GM12878 (cell line): ENCODE results near the gene TRIM3. TPM values are rescaled to one million over a fixed set of nuclear protein-coding genes. Genes with fewer than 3 reads are reported as not detected.
A peak's percentile ranks its signal among the peaks of the same experiment; 100 is the strongest.

Source experiments
- CREB1 ChIP-seq: IDR thresholded peaks from 2 replicates; pipeline ENCODE4 v1.6.1; 2012; ENCODE audit warnings: low read depth, mild to moderate bottlenecking, inconsistent platforms
- DPF2 ChIP-seq: fragments of 450-650 bp; IDR thresholded peaks from 2 replicates; pipeline ENCODE4 v1.6.1; 2017; ENCODE audit warnings: mild to moderate bottlenecking
- MTA2 ChIP-seq: fragments of 450-650 bp; IDR thresholded peaks from 2 replicates; pipeline ENCODE4 v1.6.1; 2016; ENCODE audit warnings: low read depth, mild to moderate bottlenecking, moderate library complexity
- MTA3 ChIP-seq: IDR thresholded peaks from 2 replicates; pipeline ENCODE4 v1.6.1; 2012; ENCODE audit warnings: low read length, inconsistent platforms, borderline replicate concordance
- POLR2AphosphoS2 ChIP-seq: IDR thresholded peaks from 2 replicates; pipeline ENCODE4 v1.6.1; 2011; ENCODE audit warnings: low read depth, mild to moderate bottlenecking, low read length, improper control_type of control experiment, moderate library complexity
- RELB ChIP-seq: fragments of 450-650 bp; IDR thresholded peaks from 2 replicates; pipeline ENCODE4 v1.6.1; 2017; ENCODE audit warnings: low read depth, mild to moderate bottlenecking, moderate library complexity
- RFX5 ChIP-seq: IDR thresholded peaks from 2 replicates; pipeline ENCODE4 v1.6.1; 2011; ENCODE audit warnings: low read depth, low read length, improper control_type of control experiment
- SMAD1 ChIP-seq: fragments of 450-650 bp; IDR thresholded peaks from 2 replicates; pipeline ENCODE4 v1.6.1; 2018; ENCODE audit warnings: mild to moderate bottlenecking, low read depth; ENCODE audit not compliant: partially characterized antibody
- SMAD5 ChIP-seq: IDR thresholded peaks from 2 replicates; pipeline ENCODE4 v1.6.1; 2016; ENCODE audit warnings: antibody characterized with exemption, low read depth
- SMARCA5 ChIP-seq: fragments of 450-650 bp; IDR thresholded peaks from 2 replicates; pipeline ENCODE4 v1.6.1; 2017; ENCODE audit warnings: mild to moderate bottlenecking
- SMC3 ChIP-seq: IDR thresholded peaks from 2 replicates; pipeline ENCODE4 v1.6.1; 2011; ENCODE audit warnings: low read length, improper control_type of control experiment, borderline replicate concordance
- SREBF1 ChIP-seq: IDR thresholded peaks from 2 replicates; pipeline ENCODE4 v1.6.1; 2012; ENCODE audit warnings: mild to moderate bottlenecking, low read length
- polyA plus RNA-seq, 11 experiments: library from polyadenylated mRNA; depleted of rRNA in 4 of 11; unstranded in 6 of 11; stranded (reverse) in 5 of 11; fragments of >200 nt; fragmentation: Nextera tagmentation in 4 of 11; fragmentation: Illumina TruSeq in 1 of 11; extraction: Ambion mirVana in 4 of 11; extraction: Trizol in 1 of 11; gene quantifications; 1 replicate in 1 of 11; 2 replicates in 10 of 11; pipeline versions ENCODE4 v1.2.1 to v1.2.3, GENCODE V29; 2011 to 2016; ENCODE audit warnings: inconsistent platforms in 2 of 11, missing spikeins in 2 of 11, low read depth in 1 of 11
- total RNA-seq, 4 experiments: library from RNA; depleted of rRNA in 3 of 4; stranded (reverse); fragments of >200 nt in 3 of 4; fragmentation: Illumina TruSeq in 1 of 4; extraction: Trizol in 1 of 4; gene quantifications; 2 replicates each; pipeline versions ENCODE4 v1.2.1 to v1.2.3, GENCODE V29; 2013 to 2021
- TF ChIP-seq, protein P1 (sequence below): IDR thresholded peaks from 2 replicates; pipeline ENCODE4 v1.6.1; 2011; ENCODE audit warnings: mild to moderate bottlenecking, low read depth, low read length, moderate library complexity; ENCODE audit not compliant: insufficient replicate concordance

Gene TRIM3
- total and polyA plus RNA-seq, 10 of the 15 experiments (the other 5 are each of a cell fraction or from before 2014, with no cell fraction given), result 0.34 to 11.8 (median 4.8) TPM

GRCh38 chr11:6438979-6439571 lies 34.7 kb downstream of the TRIM3 start (continued):
- TF ChIP-seq SMAD1 (no peak), SMC3 (peak; percentile 64; the same call in 1 of the 2 replicates), SMARCA5 (no peak), DPF2 (no peak), SMAD5 (no peak), POLR2AphosphoS2 (no peak), MTA3 (no peak), RFX5 (no peak), MTA2 (no peak), SREBF1 (no peak), RELB (no peak), CREB1 (no peak)
- TF ChIP-seq, protein P1, sequence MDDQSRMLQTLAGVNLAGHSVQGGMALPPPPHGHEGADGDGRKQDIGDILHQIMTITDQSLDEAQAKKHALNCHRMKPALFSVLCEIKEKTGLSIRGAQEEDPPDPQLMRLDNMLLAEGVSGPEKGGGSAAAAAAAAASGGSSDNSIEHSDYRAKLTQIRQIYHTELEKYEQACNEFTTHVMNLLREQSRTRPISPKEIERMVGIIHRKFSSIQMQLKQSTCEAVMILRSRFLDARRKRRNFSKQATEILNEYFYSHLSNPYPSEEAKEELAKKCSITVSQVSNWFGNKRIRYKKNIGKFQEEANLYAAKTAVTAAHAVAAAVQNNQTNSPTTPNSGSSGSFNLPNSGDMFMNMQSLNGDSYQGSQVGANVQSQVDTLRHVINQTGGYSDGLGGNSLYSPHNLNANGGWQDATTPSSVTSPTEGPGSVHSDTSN, result no peak
